Activated naive CD4-positive, alpha-beta T cell treated with anti-CD3 and anti-CD28 coated beads, Interleukin-2, amount 50 U/mL, for 24 hours (primary cell): ENCODE data around the gene C2orf80.
"Not testable (repeated sequence)": the region's sequence is repeated elsewhere in the genome, so short reads cannot be mapped to it uniquely, and the experiment has no call there.

Experiments
- H3K27ac Mint-ChIP-seq: one replicate; pipeline ENCODE4 v1.8.0; 2021; ENCODE audit warnings: mild to moderate bottlenecking, mixed read lengths
- H3K27me3 Mint-ChIP-seq: one replicate; pipeline ENCODE4 v1.8.0; 2021; ENCODE audit warnings: mixed read lengths
- H3K36me3 Mint-ChIP-seq: one replicate; pipeline ENCODE4 v1.8.0; 2021; ENCODE audit warnings: mixed read lengths
- H3K4me1 Mint-ChIP-seq: one replicate; pipeline ENCODE4 v1.8.0; 2021; ENCODE audit warnings: mixed read lengths
- H3K4me3 Mint-ChIP-seq: one replicate; pipeline ENCODE4 v1.8.0; 2021; ENCODE audit warnings: mild to moderate bottlenecking, mixed read lengths
- H3K9me3 Mint-ChIP-seq: one replicate; pipeline ENCODE4 v1.8.0; 2021; ENCODE audit warnings: mixed read lengths

C2orf80 gene

GRCh38 chr2:208189810-208190503, at the start of gene C2orf80:
C2orf80 (minus strand) TSS chr2:208190030; CDS start chr2:208186986, 3,044 bp downstream.
- Mint-ChIP-seq H3K27me3 (no peaks in the 10 kb centered on the region), H3K4me1 (no peaks in the 10 kb centered on the region), H3K36me3 (no peaks in the 10 kb centered on the region), H3K4me3 (no peak within 1 kb of the TSS), H3K27ac (no peak within 1 kb of the TSS), H3K9me3 (no peaks in the 10 kb centered on the region)

GRCh38 chr2:208235860-208236259, 46.0 kb upstream of the C2orf80 start:
- H3K9me3 Mint-ChIP-seq: peaks cover 6% of the 10 kb centered on the region
- H3K27me3 Mint-ChIP-seq: no peaks in the 10 kb centered on the region
- peaks cover 15% of the 10 kb centered on the region for H3K36me3 Mint-ChIP-seq
- no peaks in the 10 kb centered on the region for H3K4me1 Mint-ChIP-seq
- no peak overlapping the region for H3K4me3 Mint-ChIP-seq
- no peak overlapping the region for H3K27ac Mint-ChIP-seq

- Mint-ChIP-seq H3K9me3 (peaks cover 6% of the 10 kb centered on the region), H3K27ac (no peak overlapping the region), H3K4me1 (no peaks in the 10 kb centered on the region), H3K36me3 (peaks cover 14% of the 10 kb centered on the region), H3K27me3 (no peaks in the 10 kb centered on the region), H3K4me3 (no peak overlapping the region)
Observed at GRCh38 chr2:208234786-208235185, 45.0 kb upstream of the C2orf80 start.

- Mint-ChIP-seq H3K4me3 (no peak overlapping the region), H3K36me3 (peaks cover 2% of the 10 kb centered on the region), H3K9me3 (peaks cover 6% of the 10 kb centered on the region), H3K27me3 (no peaks in the 10 kb centered on the region), H3K27ac (no peak overlapping the region), H3K4me1 (no peaks in the 10 kb centered on the region)
Observed at GRCh38 chr2:208228476-208228875, 38.6 kb upstream of the C2orf80 start.

GRCh38 chr2:208227581-208228232, 37.9 kb upstream of the C2orf80 start:
- no peaks in the 10 kb centered on the region for H3K27me3 Mint-ChIP-seq

GRCh38 chr2:208224802-208225201, 35.0 kb upstream of the C2orf80 start:
- no peak overlapping the region for H3K4me3 Mint-ChIP-seq
- no peaks in the 10 kb centered on the region for H3K4me1 Mint-ChIP-seq
- H3K36me3 Mint-ChIP-seq: no peaks in the 10 kb centered on the region
- H3K9me3 Mint-ChIP-seq: peaks cover 3% of the 10 kb centered on the region
- H3K27me3 Mint-ChIP-seq: no peaks in the 10 kb centered on the region
- H3K27ac Mint-ChIP-seq: no peak overlapping the region

More at GRCh38 chr2:208227581-208228232, 37.9 kb upstream of the C2orf80 start:
- no peaks in the 10 kb centered on the region for H3K4me1 Mint-ChIP-seq
- H3K27ac Mint-ChIP-seq: no peak overlapping the region
- peaks cover 6% of the 10 kb centered on the region for H3K9me3 Mint-ChIP-seq
- H3K4me3 Mint-ChIP-seq: no peak overlapping the region
- peaks cover 2% of the 10 kb centered on the region for H3K36me3 Mint-ChIP-seq

GRCh38 chr2:208222351-208222750, 32.5 kb upstream of the C2orf80 start:
- Mint-ChIP-seq H3K4me1 (no peaks in the 10 kb centered on the region), H3K4me3 (no peak overlapping the region)

GRCh38 chr2:208221873-208222272, 32.0 kb upstream of the C2orf80 start:
- H3K36me3 Mint-ChIP-seq, H3K27me3 Mint-ChIP-seq, H3K27ac Mint-ChIP-seq, H3K4me3 Mint-ChIP-seq, H3K4me1 Mint-ChIP-seq, H3K9me3 Mint-ChIP-seq: not testable (repeated sequence)

More at GRCh38 chr2:208222351-208222750, 32.5 kb upstream of the C2orf80 start:
- Mint-ChIP-seq H3K9me3 (peaks cover 7% of the 10 kb centered on the region), H3K27me3 (no peaks in the 10 kb centered on the region), H3K27ac (no peak overlapping the region), H3K36me3 (no peaks in the 10 kb centered on the region)

GRCh38 chr2:208210688-208211451, 21.0 kb upstream of the C2orf80 start:
- Mint-ChIP-seq H3K9me3 (no peaks in the 10 kb centered on the region), H3K36me3 (no peaks in the 10 kb centered on the region), H3K4me3 (no peak overlapping the region), H3K27ac (no peak overlapping the region), H3K27me3 (no peaks in the 10 kb centered on the region), H3K4me1 (no peaks in the 10 kb centered on the region)

GRCh38 chr2:208208335-208209085, 18.7 kb upstream of the C2orf80 start:
- H3K36me3 Mint-ChIP-seq: no peaks in the 10 kb centered on the region
- peaks cover 4% of the 10 kb centered on the region for H3K4me1 Mint-ChIP-seq

GRCh38 chr2:208207769-208208168, 17.9 kb upstream of the C2orf80 start:
- H3K4me3 Mint-ChIP-seq: no peak overlapping the region
- H3K4me1 Mint-ChIP-seq: peaks cover 4% of the 10 kb centered on the region
- no peaks in the 10 kb centered on the region for H3K36me3 Mint-ChIP-seq

More at GRCh38 chr2:208208335-208209085, 18.7 kb upstream of the C2orf80 start:
- Mint-ChIP-seq H3K27ac (no peak overlapping the region), H3K9me3 (no peaks in the 10 kb centered on the region), H3K27me3 (no peaks in the 10 kb centered on the region), H3K4me3 (no peak overlapping the region)

GRCh38 chr2:208204166-208204565, 14.3 kb upstream of the C2orf80 start:
- Mint-ChIP-seq H3K4me3 (no peak overlapping the region), H3K27ac (no peak overlapping the region), H3K9me3 (no peaks in the 10 kb centered on the region), H3K27me3 (no peaks in the 10 kb centered on the region), H3K4me1 (peaks cover 4% of the 10 kb centered on the region), H3K36me3 (no peaks in the 10 kb centered on the region)

More at GRCh38 chr2:208207769-208208168, 17.9 kb upstream of the C2orf80 start:
- H3K27ac Mint-ChIP-seq: no peak overlapping the region
- H3K9me3 Mint-ChIP-seq: no peaks in the 10 kb centered on the region
- no peaks in the 10 kb centered on the region for H3K27me3 Mint-ChIP-seq

- Mint-ChIP-seq H3K36me3 (no peaks in the 10 kb centered on the region), H3K4me3 (no peak overlapping the region), H3K9me3 (no peaks in the 10 kb centered on the region), H3K27ac (no peak overlapping the region), H3K4me1 (no peaks in the 10 kb centered on the region), H3K27me3 (no peaks in the 10 kb centered on the region)
Observed at GRCh38 chr2:208195531-208195930, 5.7 kb upstream of the C2orf80 start.

- H3K27ac Mint-ChIP-seq: no peak overlapping the region
- H3K27me3 Mint-ChIP-seq: no peaks in the 10 kb centered on the region
- H3K4me1 Mint-ChIP-seq: no peaks in the 10 kb centered on the region
- H3K36me3 Mint-ChIP-seq: no peaks in the 10 kb centered on the region
- no peak overlapping the region for H3K4me3 Mint-ChIP-seq
- no peaks in the 10 kb centered on the region for H3K9me3 Mint-ChIP-seq
Observed at GRCh38 chr2:208192611-208193236, 2.9 kb upstream of the C2orf80 start.
